OCI-LY1 (cell line): ENCODE results near the gene PTPRR.

Source experiments
- H2AFZ ChIP-seq: fragments of 200-600 bp; sonication (generic), shearing (Covaris generic); 2 replicates; pipeline ENCODE4 v1.6.0; 2014; ENCODE audit warnings: antibody characterized with exemption, mild to moderate bottlenecking, low read length
- H3F3A ChIP-seq: fragments of 200-600 bp; sonication (generic), shearing (Covaris generic); 2 replicates; pipeline ENCODE4 v1.6.0; 2014; ENCODE audit warnings: mild to moderate bottlenecking, antibody characterized with exemption, low read length, moderate library complexity; ENCODE audit not compliant: insufficient read depth
- H3K27ac ChIP-seq: fragments of 200-600 bp; sonication (generic); 2 replicates; pipeline ENCODE4 v1.5.1; 2014; ENCODE audit warnings: low read length, mixed run types, mild to moderate bottlenecking, low read depth; ENCODE audit not compliant: poor library complexity, severe bottlenecking
- H3K27me3 ChIP-seq: fragments of 200-600 bp; sonication (generic); 2 replicates; pipeline ENCODE4 v1.6.0; 2014; ENCODE audit warnings: antibody characterized with exemption, mild to moderate bottlenecking, low read length, moderate library complexity; ENCODE audit not compliant: insufficient read depth
- H3K36me3 ChIP-seq: fragments of 200-600 bp; sonication (generic); 2 replicates; pipeline ENCODE4 v1.6.1; 2014; ENCODE audit warnings: mild to moderate bottlenecking, antibody characterized with exemption, low read length, moderate library complexity, mixed read lengths; ENCODE audit not compliant: insufficient read depth
- H3K4me1 ChIP-seq: fragments of 200-600 bp; sonication (generic); 2 replicates; pipeline ENCODE4 v1.5.1; 2014; ENCODE audit warnings: mild to moderate bottlenecking, low read length, moderate library complexity; ENCODE audit not compliant: insufficient read depth, severe bottlenecking
- H3K4me2 ChIP-seq: fragments of 200-600 bp; sonication (generic), shearing (Covaris generic); 2 replicates; pipeline ENCODE4 v1.6.1; 2014; ENCODE audit warnings: low read length
- H3K4me3 ChIP-seq: fragments of 200-600 bp; sonication (generic); 2 replicates; pipeline ENCODE4 v1.5.1; 2014; ENCODE audit warnings: low read length, low read depth, mild to moderate bottlenecking, mixed read lengths; ENCODE audit not compliant: poor library complexity, severe bottlenecking
- H3K79me2 ChIP-seq: fragments of 200-600 bp; shearing (Covaris generic); 2 replicates; pipeline ENCODE4 v1.6.1; 2016; ENCODE audit warnings: mixed run types, low read length, mixed read lengths; ENCODE audit not compliant: insufficient read depth
- H3K9ac ChIP-seq: fragments of 200-600 bp; sonication (generic), shearing (Covaris generic); 2 replicates; pipeline ENCODE4 v1.6.1; 2014; ENCODE audit warnings: mild to moderate bottlenecking, low read length, mixed read lengths
- H3K9me2 ChIP-seq: fragments of 200-600 bp; sonication (generic), shearing (Covaris generic); 2 replicates; pipeline ENCODE4 v1.6.1; 2014; ENCODE audit warnings: low read depth, mild to moderate bottlenecking, low read length, mixed read lengths
- H3K9me3 ChIP-seq: fragments of 200-600 bp; shearing (Covaris generic); 2 replicates; pipeline ENCODE4 v1.6.1; 2014; ENCODE audit warnings: low read length, mixed read lengths
- H4K20me1 ChIP-seq: fragments of 200-600 bp; sonication (generic), shearing (Covaris generic); 2 replicates; pipeline ENCODE4 v1.6.0; 2016; ENCODE audit warnings: mild to moderate bottlenecking, low read length; ENCODE audit not compliant: insufficient read depth
- CTCF ChIP-seq: fragments of 200-600 bp; sonication (generic), shearing (Covaris generic); IDR thresholded peaks from 2 replicates; pipeline ENCODE4 v1.5.1; 2017; ENCODE audit warnings: mild to moderate bottlenecking, antibody characterized with exemption, low read length, moderate library complexity, mixed read lengths
- EZH2 ChIP-seq: fragments of 200-600 bp; sonication (generic), shearing (Covaris generic); IDR thresholded peaks from 2 replicates; pipeline ENCODE4 v1.8.0; 2017; ENCODE audit warnings: borderline replicate concordance, mixed run types, mild to moderate bottlenecking, antibody characterized with exemption, low read length, moderate library complexity, mixed read lengths

Gene PTPRR

GRCh38 chr12:70722584-70723343 lies 197.8 kb downstream of the PTPRR start:
- Histone ChIP-seq H3K9me3 (no peaks in the 10 kb centered on the region), H3K4me2 (no peak overlapping the region), H3K9ac (no peak overlapping the region), H3K27ac (no peak overlapping the region), H3F3A (no peaks in the 10 kb centered on the region), H4K20me1 (no peaks in the 10 kb centered on the region), H3K4me3 (no peak overlapping the region), H3K9me2 (no peaks in the 10 kb centered on the region), H3K79me2 (no peaks in the 10 kb centered on the region), H3K4me1 (no peaks in the 10 kb centered on the region), H2AFZ (no peak overlapping the region), H3K36me3 (no peaks in the 10 kb centered on the region), H3K27me3 (no peaks in the 10 kb centered on the region)
- no peak for TF ChIP-seq EZH2
- no peak for TF ChIP-seq CTCF

GRCh38 chr12:70721656-70722357 lies 198.7 kb downstream of the PTPRR start:
- Histone ChIP-seq H3K9ac (no peak overlapping the region), H4K20me1 (no peaks in the 10 kb centered on the region), H3K9me2 (no peaks in the 10 kb centered on the region), H3K27ac (no peak overlapping the region), H3K4me2 (no peak overlapping the region), H3K27me3 (no peaks in the 10 kb centered on the region), H2AFZ (no peak overlapping the region), H3K9me3 (no peaks in the 10 kb centered on the region), H3K79me2 (no peaks in the 10 kb centered on the region), H3F3A (no peaks in the 10 kb centered on the region), H3K4me1 (no peaks in the 10 kb centered on the region), H3K4me3 (no peak overlapping the region), H3K36me3 (no peaks in the 10 kb centered on the region)
- TF ChIP-seq CTCF: no peak
- no peak for TF ChIP-seq EZH2

GRCh38 chr12:70721216-70721615 lies 199.3 kb downstream of the PTPRR start:
- H3K4me3 ChIP-seq: no peak overlapping the region
- no peaks in the 10 kb centered on the region for H3F3A ChIP-seq
- no peak overlapping the region for H2AFZ ChIP-seq
- no peaks in the 10 kb centered on the region for H3K79me2 ChIP-seq
- no peak for TF ChIP-seq CTCF
- no peak for TF ChIP-seq EZH2
- no peaks in the 10 kb centered on the region for H4K20me1 ChIP-seq
- no peaks in the 10 kb centered on the region for H3K9me3 ChIP-seq
- H3K4me1 ChIP-seq: no peaks in the 10 kb centered on the region
- no peak overlapping the region for H3K4me2 ChIP-seq
- no peak overlapping the region for H3K9ac ChIP-seq
- H3K27ac ChIP-seq: no peak overlapping the region
- no peaks in the 10 kb centered on the region for H3K9me2 ChIP-seq
- no peaks in the 10 kb centered on the region for H3K27me3 ChIP-seq
- H3K36me3 ChIP-seq: no peaks in the 10 kb centered on the region
